Loucy (cell line): ENCODE measurements around the gene SPOCK1.

ENCODE experiments used
- H2AFZ ChIP-seq: fragments of 200-600 bp; sonication (generic); 2 replicates; pipeline ENCODE4 v1.6.0; 2016; ENCODE audit warnings: antibody characterized with exemption, mild to moderate bottlenecking, low read length, moderate library complexity
- H3F3A ChIP-seq: fragments of 200-600 bp; 2 replicates; pipeline ENCODE4 v1.6.0; 2016; ENCODE audit warnings: antibody characterized with exemption, low read depth, mild to moderate bottlenecking
- H3K27me3 ChIP-seq: fragments of 200-600 bp; sonication (generic); 2 replicates; pipeline ENCODE4 v1.6.1; 2014; ENCODE audit warnings: low read length, mild to moderate bottlenecking; ENCODE audit not compliant: insufficient read depth, poor library complexity, severe bottlenecking
- H3K36me3 ChIP-seq: fragments of 200-600 bp; sonication (generic); 2 replicates; pipeline ENCODE4 v1.6.1; 2016; ENCODE audit warnings: low read length; ENCODE audit not compliant: insufficient read depth
- H3K4me1 ChIP-seq: fragments of 200-600 bp; sonication (generic); 2 replicates; pipeline ENCODE4 v1.5.1; 2014; ENCODE audit warnings: low read length, mild to moderate bottlenecking; ENCODE audit not compliant: insufficient read depth, poor library complexity, severe bottlenecking
- H3K4me2 ChIP-seq: fragments of 200-600 bp; sonication (generic); 2 replicates; pipeline ENCODE4 v1.6.0; 2014; ENCODE audit warnings: antibody characterized with exemption, low read length, low read depth, mild to moderate bottlenecking; ENCODE audit not compliant: poor library complexity, severe bottlenecking
- H3K4me3 ChIP-seq: fragments of 200-600 bp; sonication (generic); 2 replicates; pipeline ENCODE4 v1.5.1; 2014; ENCODE audit warnings: low read length, mild to moderate bottlenecking, mixed read lengths; ENCODE audit not compliant: poor library complexity, severe bottlenecking
- H3K79me2 ChIP-seq: fragments of 200-600 bp; sonication (generic); 2 replicates; pipeline ENCODE4 v1.6.1; 2014; ENCODE audit warnings: low read length; ENCODE audit not compliant: insufficient read depth
- H3K9ac ChIP-seq: fragments of 200-600 bp; sonication (generic); 2 replicates; pipeline ENCODE4 v1.6.0; 2014; ENCODE audit warnings: mild to moderate bottlenecking, low read depth, low read length, moderate library complexity; ENCODE audit not compliant: poor library complexity, severe bottlenecking
- H3K9me2 ChIP-seq: fragments of 200-600 bp; sonication (generic); replicated peaks from 2 replicates; pipeline ENCODE4 v1.6.1; 2016; ENCODE audit warnings: low read depth, low read length, mixed read lengths
- H3K9me3 ChIP-seq: fragments of 200-600 bp; sonication (generic); 2 replicates; pipeline ENCODE4 v1.6.1; 2014; ENCODE audit warnings: mild to moderate bottlenecking, antibody characterized with exemption, low read length, low read depth; ENCODE audit not compliant: insufficient read depth
- H4K20me1 ChIP-seq: fragments of 200-600 bp; sonication (generic); 2 replicates; pipeline ENCODE4 v1.6.0; 2014; ENCODE audit warnings: antibody characterized with exemption, low read length, mild to moderate bottlenecking; ENCODE audit not compliant: insufficient read depth, poor library complexity, severe bottlenecking
- CTCF ChIP-seq: fragments of 200-600 bp; sonication (generic); conservative IDR thresholded peaks from 2 replicates; pipeline ENCODE4 v1.5.1; 2014; ENCODE audit warnings: mild to moderate bottlenecking, antibody characterized with exemption, low read length
- EZH2phosphoT487 ChIP-seq: fragments of 200-600 bp; IDR thresholded peaks from 2 replicates; pipeline ENCODE4 v1.6.1; 2018; ENCODE audit warnings: antibody characterized with exemption, mild to moderate bottlenecking, moderate library complexity, borderline replicate concordance

Gene SPOCK1

GRCh38 chr5:137356127-137356526, 143.0 kb downstream of the SPOCK1 start:
- Histone ChIP-seq H2AFZ (no peak overlapping the region), H3K9me3 (no peaks in the 10 kb centered on the region), H3K36me3 (no peaks in the 10 kb centered on the region), H3K4me1 (no peaks in the 10 kb centered on the region), H3K9ac (no peak overlapping the region), H3K9me2 (no peaks in the 10 kb centered on the region), H3K4me2 (no peak overlapping the region), H3K79me2 (no peaks in the 10 kb centered on the region), H3K27me3 (no peaks in the 10 kb centered on the region), H3F3A (no peaks in the 10 kb centered on the region), H4K20me1 (no peaks in the 10 kb centered on the region), H3K4me3 (no peak overlapping the region)
- TF ChIP-seq EZH2phosphoT487 (no peak), CTCF (no peak)

GRCh38 chr5:137355708-137356107, 143.4 kb downstream of the SPOCK1 start:
- no peaks in the 10 kb centered on the region for H3K36me3 ChIP-seq
- no peaks in the 10 kb centered on the region for H3K9me3 ChIP-seq
- no peaks in the 10 kb centered on the region for H3K27me3 ChIP-seq
- H3K9me2 ChIP-seq = no peaks in the 10 kb centered on the region
- H4K20me1 ChIP-seq = no peaks in the 10 kb centered on the region
- H3K4me1 ChIP-seq = no peaks in the 10 kb centered on the region
- H3F3A ChIP-seq = no peaks in the 10 kb centered on the region
- TF ChIP-seq CTCF (no peak), EZH2phosphoT487 (no peak)
- H3K4me2 ChIP-seq = no peak overlapping the region
- no peak overlapping the region for H2AFZ ChIP-seq
- H3K4me3 ChIP-seq = no peak overlapping the region
- no peak overlapping the region for H3K9ac ChIP-seq
- no peaks in the 10 kb centered on the region for H3K79me2 ChIP-seq

GRCh38 chr5:137352095-137352494, 147.0 kb downstream of the SPOCK1 start:
- Histone ChIP-seq H2AFZ (no peak overlapping the region), H4K20me1 (no peaks in the 10 kb centered on the region), H3K27me3 (no peaks in the 10 kb centered on the region), H3K4me2 (no peak overlapping the region), H3K4me3 (no peak overlapping the region), H3K9me2 (no peaks in the 10 kb centered on the region), H3K36me3 (no peaks in the 10 kb centered on the region), H3K9ac (no peak overlapping the region), H3K4me1 (no peaks in the 10 kb centered on the region), H3K9me3 (no peaks in the 10 kb centered on the region), H3F3A (no peaks in the 10 kb centered on the region), H3K79me2 (no peaks in the 10 kb centered on the region)
- TF ChIP-seq CTCF (no peak), EZH2phosphoT487 (no peak)
